Dermis microvascular lymphatic vessel endothelial cell (primary cell): Measurements from ENCODE around the gene NGDN. TPM values are rescaled to one million over a fixed set of nuclear protein-coding genes. Genes with fewer than 3 reads are reported as not detected.
A peak's percentile ranks its signal among the peaks of the same experiment; 100 is the strongest.

Experiments
- DNase-seq, 2 donors: peaks; one replicate each; pipeline versions ENCODE4 v3.0.0 to v3.0.0-alpha.2; 2010; ENCODE audit warnings: low read depth in 2 of 2
- total RNA-seq: library from RNA; depleted of rRNA; stranded (reverse); fragments of >200 nt; gene quantifications from 2 replicates; pipeline ENCODE4 v1.2.1, GENCODE V29; 2014

Gene NGDN
- total RNA-seq, 1 donor from 2014 or later: 36.7 TPM

DNA sequence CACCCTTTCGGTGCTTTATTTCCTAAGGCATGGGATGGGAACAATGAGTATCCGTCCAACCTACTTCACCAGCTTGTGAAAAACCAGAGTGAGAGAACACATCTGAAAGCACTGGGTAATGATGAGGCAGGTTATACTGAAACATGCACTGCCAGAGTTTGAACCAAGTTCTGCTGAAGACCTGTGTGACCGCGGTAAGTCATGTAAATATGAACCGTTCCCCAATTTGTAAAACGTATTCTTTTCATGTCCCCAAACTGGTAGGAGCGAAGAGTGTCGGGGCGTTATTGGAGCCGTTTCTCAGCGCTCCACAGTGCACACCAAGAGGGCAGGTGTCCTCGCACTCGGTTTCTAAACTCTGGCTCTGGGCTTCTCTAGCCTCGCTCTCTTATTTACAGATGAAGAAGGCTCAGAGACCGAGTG lies 788 bp upstream of the NGDN start:
- no peak for DNase-seq

DNA sequence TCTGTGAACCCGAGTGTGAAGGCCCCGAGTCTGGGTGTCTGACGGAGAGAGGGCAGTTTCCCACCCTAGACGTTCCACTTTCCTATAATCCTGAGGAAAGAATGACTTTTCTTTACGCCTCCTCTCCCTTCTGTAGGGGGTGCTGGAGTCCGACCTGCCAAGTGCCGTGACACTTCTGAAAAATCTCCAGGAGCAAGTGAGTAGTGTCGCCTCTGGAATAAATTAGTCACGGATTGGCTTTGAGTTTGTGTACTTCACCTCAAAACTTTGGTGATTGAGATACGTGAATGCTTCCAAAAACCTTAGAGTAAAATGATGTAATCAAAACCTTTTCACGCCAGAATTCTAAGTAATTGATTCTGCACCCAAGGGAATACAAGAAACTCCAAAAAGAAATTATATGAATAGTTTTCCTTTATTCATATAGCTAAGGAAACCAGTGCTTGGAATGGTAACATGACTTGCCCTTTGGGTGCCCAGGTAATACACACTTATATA lies 452 bp downstream of the NGDN start:
- no peak for DNase-seq

DNA sequence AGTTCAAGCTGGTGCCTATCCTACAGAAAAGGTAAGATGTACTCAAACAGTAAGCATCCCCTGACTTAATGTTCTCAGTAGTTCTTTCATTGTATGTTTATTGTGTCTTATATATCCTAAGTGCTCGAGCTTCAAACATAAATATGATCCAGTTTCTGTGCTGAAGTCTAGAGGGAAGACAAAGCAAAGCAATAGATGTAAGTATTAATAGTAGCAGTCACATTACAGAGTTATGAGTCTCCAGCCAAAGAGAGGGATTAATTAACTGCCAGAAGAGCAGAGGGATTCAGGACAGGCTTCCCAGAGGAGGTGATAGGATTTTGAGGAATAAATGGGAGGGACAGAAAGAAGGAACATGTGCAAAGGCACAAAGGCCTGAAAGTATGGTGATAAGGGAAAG lies 1.4 kb downstream of the NGDN start:
- DNase-seq: no peak

DNA sequence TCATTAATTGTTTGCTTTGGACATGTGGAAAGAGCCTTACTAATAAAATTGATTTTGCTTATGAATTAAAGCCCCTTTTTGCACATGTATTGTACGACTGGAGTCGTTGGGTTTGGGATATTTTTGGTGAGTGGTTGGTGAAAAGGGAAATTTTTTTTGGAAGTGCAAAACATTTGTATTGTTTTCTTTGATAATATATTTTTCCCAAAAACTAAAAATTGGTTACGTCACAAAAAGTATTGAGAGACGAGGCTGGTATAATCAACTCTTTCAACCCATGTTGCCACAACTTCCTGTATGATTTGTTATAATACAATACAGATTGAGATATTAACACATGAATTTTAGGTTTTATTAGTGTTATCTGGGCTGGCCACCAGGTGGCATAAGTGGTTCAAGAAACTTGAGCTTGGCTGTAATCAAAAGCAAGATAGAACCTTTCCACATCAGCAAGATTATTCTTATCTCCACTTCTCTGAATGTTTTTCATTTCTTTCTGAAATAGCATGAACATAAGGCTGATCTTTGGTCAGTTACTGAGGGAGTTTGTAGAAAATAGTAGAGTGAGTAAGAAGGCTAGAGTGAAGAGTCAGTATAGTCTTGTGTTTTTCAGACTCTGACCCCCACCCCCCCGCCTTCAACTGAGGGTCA lies 8.7 kb downstream of the NGDN start:
- DNase-seq: peak; percentile 54 to 77

DNA sequence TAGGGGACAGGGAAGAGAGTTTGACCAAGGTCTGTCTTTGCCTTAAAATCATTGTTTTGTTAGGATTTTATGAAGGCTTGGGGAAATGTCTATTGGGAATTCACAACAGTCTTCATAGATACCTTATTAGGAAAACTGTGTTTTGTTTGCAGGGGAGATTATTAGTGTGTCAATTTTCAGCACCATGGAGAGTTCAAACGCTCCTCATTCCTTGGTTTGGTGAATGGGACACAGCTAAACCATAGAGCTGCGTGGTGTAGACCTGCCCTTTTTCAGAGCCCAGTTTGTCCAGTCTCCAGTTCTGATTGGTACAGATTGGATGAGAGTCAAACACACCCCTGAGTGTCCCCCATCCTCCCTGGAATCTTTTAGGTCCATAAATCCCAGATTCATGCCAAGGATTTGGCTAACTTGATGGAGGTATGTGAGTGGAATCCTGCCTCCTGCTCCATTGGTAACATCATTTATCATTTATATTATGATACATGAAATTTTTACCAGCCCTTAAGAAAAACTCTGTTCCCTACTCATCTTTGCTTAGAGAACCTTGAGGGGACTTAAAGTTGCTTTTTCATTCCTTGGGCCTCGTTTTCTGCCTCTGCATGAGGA lies 12.0 kb downstream of the NGDN start:
- peak in 1 of 2 donors; percentile 35 for DNase-seq

DNA sequence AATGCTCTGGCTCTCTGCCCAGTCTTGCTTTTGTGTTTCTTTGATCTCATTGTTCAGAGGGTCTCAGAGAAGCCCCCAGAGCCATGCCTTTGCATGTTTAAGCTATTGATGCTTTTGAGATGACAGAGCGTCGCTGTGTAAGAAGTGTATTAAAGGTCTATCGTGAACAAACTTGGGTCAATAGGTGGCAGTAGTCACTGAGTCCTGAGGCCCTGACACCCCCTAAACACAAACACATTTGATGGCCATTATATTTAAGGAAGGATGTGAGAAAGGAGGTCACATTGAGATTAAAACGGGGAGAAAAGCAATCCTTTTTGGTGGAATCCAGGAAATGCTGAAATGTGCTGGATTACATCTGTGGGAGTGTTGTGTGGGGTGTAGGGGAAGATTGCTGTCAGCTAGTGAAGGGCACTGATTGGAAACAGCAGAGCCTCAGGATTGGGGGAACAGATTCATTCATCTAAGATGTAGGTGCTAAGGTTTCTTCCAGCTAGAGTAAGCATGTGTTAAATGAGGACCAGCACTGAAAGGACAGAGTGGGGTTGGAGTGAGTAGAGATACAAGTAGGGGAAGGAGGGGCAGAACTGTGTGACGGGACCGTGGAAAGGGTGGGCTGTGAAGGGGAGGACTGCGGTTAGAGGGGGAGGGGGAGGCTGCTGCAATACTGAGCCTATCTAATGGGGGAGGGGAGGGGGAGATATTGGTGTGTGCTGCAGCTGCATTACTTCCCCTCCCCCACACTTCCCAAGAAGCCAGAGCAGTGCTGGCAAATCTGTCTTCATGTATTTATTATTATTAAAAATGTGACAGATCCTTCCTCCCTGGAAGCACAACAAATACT lies 12.7 kb downstream of the NGDN start:
- DNase-seq: no peak

DNA sequence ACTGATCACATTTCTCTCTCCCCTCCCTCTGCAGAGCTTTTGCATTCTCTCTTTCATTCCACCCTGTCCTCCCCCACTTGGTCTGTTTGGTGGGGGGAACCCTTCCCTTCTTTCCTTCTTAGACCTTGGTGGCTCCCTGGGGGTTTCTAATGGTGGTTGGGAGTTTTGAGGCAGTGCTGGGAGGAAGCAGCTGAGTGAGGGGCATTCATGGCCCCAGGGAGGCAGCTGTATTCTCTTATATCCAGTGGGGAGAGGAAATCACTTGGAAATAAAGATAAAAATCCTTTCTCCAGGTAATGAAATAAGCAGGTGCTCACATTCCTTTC lies 13.3 kb downstream of the NGDN start:
- DNase-seq: no peak

DNA sequence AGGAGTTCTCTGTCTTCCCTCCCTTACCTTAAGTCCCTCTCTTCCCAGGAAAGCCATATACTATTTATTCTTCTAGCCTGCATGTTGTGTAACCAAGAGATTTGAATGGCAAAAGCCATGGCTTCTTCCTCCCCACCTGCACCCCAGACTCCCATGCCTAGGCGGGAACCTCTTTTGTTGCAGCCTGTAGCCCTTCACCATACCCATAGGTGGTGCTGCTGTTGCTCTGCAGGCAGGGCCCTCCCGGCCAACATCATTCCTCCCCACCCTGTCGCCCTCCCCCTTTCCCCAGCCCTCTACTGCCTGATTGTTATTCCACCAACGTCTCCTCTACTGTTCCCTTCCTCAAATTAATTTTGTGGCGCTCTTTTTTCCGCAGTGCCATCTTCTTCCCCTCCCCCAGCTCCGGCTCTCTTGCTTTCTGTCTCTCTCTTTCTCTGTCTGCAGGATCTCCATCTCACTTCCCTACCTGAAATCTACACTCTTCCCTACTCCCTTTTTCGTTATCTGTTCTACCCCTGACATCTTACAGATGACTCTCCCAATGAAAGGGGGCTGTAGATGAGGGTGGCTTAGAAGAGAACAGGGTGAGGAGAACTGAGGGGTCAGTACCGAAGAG lies 13.8 kb downstream of the NGDN start:
- DNase-seq: peak in 1 of 2 donors; percentile 9

DNA sequence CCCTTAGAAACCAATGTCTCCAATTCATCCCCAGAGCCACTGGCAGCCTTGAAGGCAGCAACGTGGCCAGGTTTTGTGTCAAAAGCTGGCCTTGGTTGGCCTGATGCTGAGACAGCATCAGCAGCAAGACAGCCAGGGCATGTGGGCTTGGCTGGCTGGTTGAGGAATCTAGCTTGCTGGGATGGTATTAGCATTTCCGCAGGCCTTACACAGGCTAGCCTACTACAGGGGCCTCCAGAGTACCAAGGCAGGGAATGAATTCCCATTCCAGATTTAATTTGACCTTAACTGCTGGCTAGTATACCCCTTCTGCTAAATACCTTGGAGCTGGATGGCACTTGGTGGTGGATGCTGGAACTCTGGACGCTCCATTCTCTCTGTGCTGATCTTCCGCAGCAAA lies 15.8 kb downstream of the NGDN start:
- no peak for DNase-seq

DNA sequence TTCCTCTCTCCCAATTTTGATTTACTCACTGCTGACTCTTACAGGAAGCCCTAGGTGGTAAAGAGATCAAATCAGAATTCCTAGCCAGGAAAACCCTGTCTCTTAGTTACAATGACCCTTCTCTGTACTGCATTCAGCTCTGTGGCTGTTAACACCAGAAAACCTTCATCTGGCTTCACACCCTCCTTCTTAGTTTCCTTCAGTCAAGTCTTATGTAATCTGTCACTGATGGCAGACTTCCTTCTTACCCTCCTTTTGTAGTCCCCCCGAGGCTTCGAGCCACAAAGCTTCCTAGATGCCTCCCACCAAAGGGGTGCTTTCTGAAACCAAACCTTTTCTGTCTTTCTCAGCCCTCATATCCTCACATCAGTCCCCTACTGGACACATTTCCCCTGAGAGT lies 16.5 kb downstream of the NGDN start:
- no peak for DNase-seq

DNA sequence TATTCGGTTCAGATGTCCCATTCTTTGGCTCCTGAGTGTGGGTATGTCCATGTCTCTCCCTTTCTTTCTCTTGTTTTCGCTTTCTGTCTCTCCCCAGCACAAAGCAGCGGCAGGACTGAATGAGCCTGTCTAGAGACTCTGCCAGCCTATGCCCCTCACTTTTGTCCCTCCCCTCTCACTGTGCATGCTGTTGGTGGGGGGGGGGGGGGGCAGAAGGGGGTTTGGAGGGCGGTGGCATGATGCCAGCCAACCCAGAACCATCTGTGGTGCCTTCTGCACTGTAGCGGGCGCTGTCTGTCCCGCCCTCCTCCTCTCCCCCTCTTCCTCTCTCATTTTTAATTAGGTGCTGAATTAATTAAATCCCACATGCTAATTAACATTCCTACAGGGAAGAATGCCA lies 17.7 kb downstream of the NGDN start:
- DNase-seq: no peak

DNA sequence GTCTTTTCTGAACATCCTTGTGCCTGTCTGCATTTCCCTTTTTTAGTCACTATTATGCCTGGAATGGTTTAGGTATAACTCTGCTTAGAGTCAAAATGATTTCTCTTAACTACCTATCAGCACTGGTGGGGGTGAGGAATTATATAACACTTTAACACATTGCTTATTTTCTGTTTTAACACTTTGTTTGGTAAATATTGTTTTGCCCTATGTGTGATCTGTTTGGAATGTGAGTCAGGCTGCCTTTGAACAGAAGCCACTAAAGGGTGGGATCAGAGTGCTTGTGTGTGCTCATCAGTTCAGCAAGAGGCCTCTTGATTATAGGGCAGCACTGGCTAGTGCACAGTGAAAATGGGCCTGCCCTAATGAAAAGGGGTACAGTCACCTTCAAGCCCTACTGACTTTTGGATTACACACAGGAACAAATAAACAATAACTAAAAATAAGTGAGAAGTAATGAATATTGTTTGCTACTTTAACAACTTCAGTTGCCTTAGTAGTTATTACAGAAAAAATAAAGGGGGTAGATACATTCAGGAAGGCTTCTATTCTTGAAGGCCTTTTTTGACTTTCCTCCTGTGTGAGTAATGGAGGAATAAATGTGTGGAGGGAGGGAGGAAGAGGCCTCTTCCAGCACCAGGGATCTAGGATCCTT lies 23.2 kb downstream of the NGDN start:
- no peak for DNase-seq

DNA sequence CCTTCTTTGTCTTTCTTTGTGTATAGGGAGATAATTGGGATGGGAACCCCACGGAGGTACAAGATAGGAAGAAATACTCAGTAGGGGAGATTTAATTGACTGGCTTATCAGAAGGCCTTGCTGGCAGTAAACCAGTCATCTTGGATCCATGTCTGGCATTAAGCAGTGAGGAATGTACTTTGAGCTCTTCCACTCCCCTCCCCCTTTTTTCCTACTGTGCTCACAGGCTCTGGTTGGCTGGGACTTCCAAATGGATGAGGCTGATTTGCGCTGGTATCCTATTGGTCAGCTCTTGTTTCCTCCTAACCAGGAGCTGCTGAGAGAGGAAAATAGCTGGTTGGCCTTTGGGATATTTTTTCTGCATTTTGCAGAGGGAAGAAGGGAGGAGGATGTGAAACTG lies 24.7 kb downstream of the NGDN start:
- DNase-seq: no peak

DNA sequence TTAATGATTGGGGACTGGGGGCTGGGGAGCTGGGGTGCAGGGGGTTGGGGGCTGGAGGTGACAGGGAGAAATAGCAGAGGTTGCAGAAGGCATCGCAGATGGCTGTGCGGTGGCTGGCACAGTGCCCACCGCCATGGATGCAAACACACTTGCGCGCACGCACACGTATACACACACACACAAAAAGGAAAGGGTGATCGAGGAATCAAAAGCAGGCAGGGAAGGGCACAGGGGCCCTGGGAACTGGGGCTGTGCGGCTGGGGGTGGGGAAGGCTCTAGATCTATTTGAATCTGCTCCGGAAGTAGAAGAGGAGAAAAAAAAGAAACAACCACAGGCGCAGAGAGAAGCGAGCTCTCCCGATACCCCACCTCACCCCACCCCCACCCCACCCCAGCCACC lies 42.7 kb downstream of the NGDN start:
- DNase-seq: no peak

DNA sequence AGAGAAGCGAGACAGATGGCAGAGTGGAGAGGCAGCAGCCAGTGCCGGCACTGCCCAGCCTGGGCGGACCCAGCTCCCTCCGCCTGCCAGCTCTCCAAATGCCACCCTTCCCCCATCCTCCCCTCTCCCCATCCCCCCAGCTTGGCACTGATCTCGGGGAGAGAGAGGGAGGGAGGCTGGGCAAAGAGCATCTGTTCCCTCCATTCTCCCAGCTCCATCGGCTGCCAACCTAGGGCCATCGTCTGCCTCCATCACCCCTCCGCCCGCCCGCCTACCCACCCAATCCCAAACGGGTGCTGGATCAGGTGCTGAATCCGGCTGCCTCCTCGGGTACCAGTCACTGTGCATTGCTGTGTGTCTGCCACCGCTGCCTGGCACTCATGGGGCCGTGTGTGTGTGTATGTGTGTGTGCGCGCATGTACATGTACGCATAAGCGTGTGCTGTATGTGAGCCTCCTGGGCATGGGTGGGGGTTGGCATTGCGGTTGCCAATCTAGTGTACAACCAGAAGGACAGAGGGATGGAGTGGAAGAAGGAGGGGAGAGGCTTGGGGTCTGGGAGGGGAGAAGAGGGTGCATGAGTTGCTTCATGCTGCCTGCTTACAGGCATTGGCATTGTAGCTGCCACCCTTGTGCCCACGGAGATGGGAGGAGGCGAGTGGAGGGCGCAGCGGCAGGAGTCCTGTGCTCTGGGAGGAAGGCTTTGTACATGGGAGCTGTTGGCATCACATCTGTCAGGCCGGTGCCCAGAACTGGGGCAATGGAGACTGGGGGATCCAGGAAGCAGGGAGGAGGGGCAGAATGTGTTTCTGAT lies 43.7 kb downstream of the NGDN start:
- DNase-seq: no peak

DNA sequence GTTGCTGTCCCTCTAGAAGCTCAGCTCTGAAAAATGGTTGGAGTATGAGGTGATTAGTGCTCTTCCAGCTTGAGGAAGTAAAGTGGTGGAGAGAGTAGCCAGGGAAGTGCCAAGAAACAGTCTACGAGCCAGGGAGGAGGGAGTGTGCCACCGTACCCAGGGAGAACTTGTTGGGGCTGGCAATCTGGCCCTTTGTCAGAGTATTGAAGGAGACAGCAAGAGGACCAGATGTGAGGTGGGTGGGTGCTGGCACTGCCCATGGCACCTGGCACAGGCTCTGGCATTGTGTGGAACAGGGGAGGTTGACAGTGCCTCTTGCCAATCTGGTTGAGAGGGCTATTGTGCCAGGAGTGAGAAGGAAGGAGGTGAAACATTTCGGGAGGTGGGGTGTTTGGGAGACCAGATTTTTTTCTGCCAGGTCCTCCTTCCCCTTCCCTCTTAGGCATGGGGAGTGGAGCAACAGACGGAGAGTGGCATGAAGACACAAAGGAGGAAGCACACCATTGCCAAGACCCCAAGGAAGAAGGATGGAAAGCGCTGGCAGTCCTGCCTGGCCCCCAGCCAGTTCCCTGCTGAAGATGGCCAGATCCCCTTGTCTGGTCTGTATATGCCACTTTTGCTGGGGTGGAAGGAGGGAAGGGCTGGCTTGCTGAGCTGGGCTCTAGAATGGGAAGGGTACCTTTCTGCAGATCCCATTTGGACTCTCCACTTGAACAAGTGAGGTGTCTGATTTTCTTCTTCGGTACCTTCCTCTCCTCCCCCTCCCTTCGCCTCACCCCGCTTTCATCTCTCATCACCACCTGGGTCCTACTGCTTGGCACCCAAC lies 44.5 kb downstream of the NGDN start:
- no peak for DNase-seq

DNA sequence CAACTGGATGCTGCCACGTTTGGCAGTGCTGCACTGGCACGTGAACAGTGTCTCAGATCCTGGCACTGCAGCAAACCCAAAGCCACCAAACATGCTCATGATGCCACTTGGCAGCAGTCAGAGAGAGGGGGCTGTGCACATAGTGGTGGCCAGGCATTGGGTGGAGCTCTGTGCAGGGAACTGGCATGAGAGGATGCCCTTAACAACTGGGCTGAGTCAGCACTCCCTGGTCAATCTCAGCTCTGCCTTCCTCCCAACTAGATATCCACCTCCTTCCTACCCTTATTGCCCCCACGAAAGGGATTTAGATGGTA lies 45.1 kb downstream of the NGDN start:
- no peak for DNase-seq

DNA sequence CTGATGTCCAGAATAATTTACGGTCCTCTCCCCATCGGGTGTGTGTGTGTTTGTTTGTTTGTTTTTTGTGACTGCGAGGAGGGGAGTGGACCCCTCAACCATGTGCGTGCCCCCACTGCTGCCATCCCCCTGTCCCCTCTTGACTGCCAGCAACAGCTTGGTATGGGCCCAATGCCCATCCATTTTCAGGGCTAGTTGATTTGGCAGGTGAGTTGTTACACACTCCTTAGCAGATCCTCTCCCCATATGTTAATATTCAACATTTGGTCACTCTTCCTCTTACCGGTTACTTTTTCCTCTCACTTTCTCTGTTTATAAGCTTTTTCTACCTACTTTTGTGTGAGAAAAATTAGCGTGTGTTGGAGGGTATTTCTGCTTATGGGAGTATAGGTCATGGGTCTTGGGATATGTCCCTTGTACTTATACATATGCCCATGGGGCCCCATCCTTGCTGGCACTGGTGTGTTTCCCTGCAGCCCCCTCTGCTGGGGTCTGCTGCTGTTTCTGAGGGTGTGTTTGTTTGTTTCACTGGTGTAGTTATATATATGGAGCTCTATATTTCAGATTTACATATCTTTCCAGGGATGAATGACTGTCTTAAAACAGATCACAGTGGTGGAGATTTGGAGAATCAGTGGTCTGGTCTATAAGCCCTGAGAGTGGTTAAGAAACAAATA lies 48.3 kb downstream of the NGDN start:
- no peak for DNase-seq

DNA sequence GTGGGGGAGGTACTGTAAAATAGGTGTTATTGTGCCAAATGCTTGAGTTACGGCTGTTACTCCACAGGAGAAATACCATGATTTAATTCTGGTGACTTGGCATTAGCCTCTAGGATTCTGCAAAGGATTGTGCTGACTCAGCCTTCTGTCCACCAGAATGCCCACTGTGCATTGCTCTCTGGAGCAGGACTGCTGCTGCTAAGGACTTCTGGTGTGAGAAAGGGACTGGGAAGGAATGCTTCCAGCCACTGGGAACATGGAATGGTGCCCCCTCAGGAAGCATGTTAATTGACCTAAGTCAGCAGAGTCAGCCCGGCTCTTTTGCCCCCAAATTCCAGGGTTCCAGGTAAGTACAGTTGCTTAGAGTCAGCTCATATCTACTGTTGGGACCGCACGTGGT lies 49.2 kb downstream of the NGDN start:
- no peak for DNase-seq
